ENCODE measurements around the gene ARHGAP44.

GRCh38 chr17:13014801-13015200, 225.5 kb downstream of the ARHGAP44 start:
- TF ChIP-seq ZNF629 (CRISPR knock-in tag; conservative IDR thresholded peaks at IDR 0.05) (no peak), CTCF (CRISPR knock-in tag; IDR thresholded peaks at IDR 0.05) (no peak), EZH2 (conservative IDR thresholded peaks at IDR 0.05; ENCODE audit: low read depth, low read length) (no peak), ELF4 (CRISPR knock-in tag; IDR thresholded peaks at IDR 0.05; ENCODE audit: borderline replicate concordance) (no peak), ZBTB33 (CRISPR knock-in tag; IDR thresholded peaks at IDR 0.05) (no peak), ZBTB21 (CRISPR knock-in tag; IDR thresholded peaks at IDR 0.05) (no peak), KDM6A (CRISPR knock-in tag; IDR thresholded peaks at IDR 0.05; ENCODE audit: low read depth) (no peak), ZNF207 (IDR thresholded peaks at IDR 0.05; ENCODE audit: borderline replicate concordance) (no peak), ZNF564 (CRISPR knock-in tag; IDR thresholded peaks at IDR 0.05) (no peak), CREM (IDR thresholded peaks at IDR 0.05) (no peak), CREM (CRISPR knock-in tag; IDR thresholded peaks at IDR 0.05) (no peak), ZNF580 (CRISPR knock-in tag; IDR thresholded peaks at IDR 0.05; ENCODE audit: borderline replicate concordance, low read depth) (no peak), TSC22D2 (CRISPR knock-in tag; IDR thresholded peaks at IDR 0.05; ENCODE audit: borderline replicate concordance) (no peak)

Measured in HepG2 (cell line).